Epithelial cell of prostate (primary cell): Measurements from ENCODE around the gene LEPROT.

Source experiments
- DNase-seq: peaks from one replicate; pipeline ENCODE4 v3.0.0-alpha.2; 2011; ENCODE audit warnings: low read depth, low spot score
- H3K27ac ChIP-seq: fragments of 450-650 bp; 2 replicates; pipeline ENCODE4 v1.5.1; 2017; ENCODE audit warnings: mild to moderate bottlenecking

The LEPROT gene

DNA sequence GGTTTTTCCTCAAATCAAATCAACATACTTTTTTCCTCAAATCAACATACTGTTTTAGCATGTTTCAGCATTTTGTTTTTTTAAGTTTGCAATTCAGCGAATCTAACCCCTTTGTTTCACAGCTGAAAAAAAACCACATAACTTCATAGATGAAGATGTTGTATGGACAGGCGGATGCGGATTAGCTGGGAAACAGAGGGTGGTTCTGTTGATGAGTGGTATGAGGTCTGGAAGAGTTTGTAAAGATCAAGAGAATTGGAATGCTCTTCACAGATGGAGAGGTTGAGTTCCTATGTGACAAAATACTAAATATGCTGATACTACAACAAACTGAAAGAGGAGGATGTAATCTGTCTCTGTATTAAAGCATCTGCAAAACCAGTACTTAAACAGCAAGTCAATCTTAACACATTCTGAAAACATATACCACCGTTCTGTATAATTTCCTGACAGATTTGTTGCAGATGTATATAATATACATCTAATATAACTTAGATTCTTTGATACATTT lies 10.6 kb upstream of the LEPROT start:
- no peak overlapping the region for H3K27ac ChIP-seq

DNA sequence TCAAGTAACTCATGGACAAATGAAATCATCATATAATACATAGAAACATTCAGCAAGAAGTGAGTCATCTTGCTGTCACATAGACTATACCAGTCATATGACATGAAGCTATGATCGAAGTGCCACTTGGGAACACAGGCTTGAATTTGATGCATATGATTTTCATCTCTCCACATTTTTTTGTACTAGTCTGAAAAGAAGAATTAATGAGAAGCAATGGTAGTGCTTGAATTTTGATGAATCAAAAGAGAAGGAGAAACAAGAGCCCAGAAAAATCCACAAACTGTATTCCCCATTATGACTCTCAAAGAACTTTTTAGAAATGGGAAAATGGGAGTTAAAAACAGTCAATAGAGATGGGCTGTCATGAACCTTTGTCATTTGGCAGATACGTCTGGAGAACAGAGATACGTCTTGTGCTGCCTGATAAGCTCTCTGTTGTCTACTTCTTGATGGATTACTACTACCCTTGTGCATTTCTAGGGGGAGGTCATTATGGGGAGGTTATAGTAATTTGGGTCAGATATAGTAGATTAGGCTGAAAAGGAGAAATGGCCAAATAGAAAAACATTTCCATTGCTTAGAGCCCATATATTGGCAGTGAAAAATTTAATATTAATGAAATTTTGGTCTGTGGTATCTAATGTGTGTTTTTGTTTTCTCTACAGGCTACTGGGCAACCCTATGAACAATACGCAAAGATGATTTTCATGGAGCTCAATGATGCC lies 8.0 kb upstream of the LEPROT start:
- DNase-seq = no peak
- H3K27ac ChIP-seq = peak overlapping the region; percentile 6

More for the DNA sequence above, 10.6 kb upstream of the LEPROT start:
- DNase-seq = no peak

- DNase-seq = no peak
- H3K27ac ChIP-seq = no peak overlapping the region
These were observed 7.5 kb upstream of the LEPROT start for GRCh38 chr1:65412984-65413375.

DNA sequence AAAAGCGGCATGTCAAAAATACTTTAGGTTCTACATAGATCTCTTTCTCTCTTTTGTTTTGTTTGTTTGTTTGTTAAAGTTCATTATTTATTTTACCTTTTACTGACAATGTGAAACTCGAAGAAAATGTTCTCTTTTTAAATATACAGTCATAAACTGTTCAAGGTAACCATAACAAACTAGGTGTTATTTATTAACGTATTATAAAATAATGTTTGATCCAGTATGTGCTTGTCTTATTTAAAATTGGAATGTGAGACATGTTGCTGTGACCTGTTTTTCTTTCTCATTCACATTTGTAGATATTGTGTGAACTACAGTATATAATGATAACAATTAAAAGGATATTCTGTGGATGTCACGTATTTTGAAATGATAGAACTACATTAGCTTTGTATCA lies 5.9 kb upstream of the LEPROT start:
- DNase-seq = no peak
- H3K27ac ChIP-seq = no peak overlapping the region

DNA sequence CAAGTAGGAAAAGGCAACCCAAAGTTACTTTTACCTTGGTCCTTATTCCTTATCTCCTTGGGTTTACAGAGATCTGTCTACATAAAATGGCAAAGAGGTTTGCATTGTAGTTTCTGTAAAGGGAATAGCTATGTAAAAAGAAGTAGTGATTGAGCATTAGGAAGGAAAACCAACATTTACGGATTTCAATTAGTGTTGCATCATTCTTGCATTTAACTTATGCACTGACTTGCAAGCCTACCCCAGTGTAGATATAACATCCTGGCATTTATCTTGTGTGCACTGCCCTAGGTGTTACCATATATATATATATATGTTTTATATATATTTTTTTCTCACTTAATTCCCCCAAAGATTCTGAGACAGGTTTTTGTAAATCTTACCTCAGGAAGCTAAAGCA lies 3.7 kb upstream of the LEPROT start:
- no peak for DNase-seq
- no peak overlapping the region for H3K27ac ChIP-seq

GRCh38 chr1:65417729-65418128 lies 2.7 kb upstream of the LEPROT start:
- DNase-seq = no peak
- peak overlapping the region; percentile 98 for H3K27ac ChIP-seq

- no peak for DNase-seq
- H3K27ac ChIP-seq = peak overlapping the region; percentile 98
These were observed 1.8 kb upstream of the LEPROT start for GRCh38 chr1:65418522-65419185.

- DNase-seq = peak; percentile 80
- peak overlapping the region; percentile 98 for H3K27ac ChIP-seq
These were observed 533 bp upstream of the LEPROT start for GRCh38 chr1:65419681-65420589.

DNA sequence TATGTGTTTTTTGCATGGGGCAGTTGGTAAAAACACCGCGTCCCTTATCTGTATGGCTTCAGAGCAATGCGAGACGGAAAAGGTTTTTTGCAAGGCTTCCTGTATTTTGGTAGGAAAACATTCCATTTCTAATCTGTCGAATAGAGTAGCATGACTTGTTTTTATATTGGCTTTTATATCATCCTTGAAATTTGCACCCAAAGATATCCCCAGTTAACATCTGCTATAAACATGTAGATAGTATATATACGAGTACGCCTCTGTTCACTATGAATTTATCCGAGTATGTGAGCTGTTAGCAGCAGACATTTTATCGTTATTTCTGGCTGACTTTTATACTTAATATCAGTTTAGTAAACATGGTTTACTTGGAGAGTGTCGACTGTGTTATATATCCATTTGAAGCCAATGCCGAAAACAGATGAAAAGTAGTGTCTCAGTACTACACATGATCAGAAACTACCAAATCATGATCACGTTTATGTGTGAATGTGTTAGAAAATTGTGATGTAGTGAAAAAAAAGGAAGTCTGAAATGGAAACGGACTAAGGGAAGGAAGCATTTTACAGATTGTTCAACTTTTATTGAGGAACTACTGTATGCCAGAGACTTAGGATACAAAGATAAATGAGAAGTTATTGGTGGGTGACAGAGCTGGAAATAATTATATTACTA lies 1.0 kb downstream of the LEPROT start:
- peak overlapping the region; percentile 98 for H3K27ac ChIP-seq
- DNase-seq = no peak

GRCh38 chr1:65422241-65423203 lies 2.1 kb downstream of the LEPROT start:
- DNase-seq = no peak
- peak overlapping the region; percentile 98 for H3K27ac ChIP-seq

GRCh38 chr1:65423884-65424572 lies 3.6 kb downstream of the LEPROT start:
- H3K27ac ChIP-seq = peak overlapping the region; percentile 98

DNA sequence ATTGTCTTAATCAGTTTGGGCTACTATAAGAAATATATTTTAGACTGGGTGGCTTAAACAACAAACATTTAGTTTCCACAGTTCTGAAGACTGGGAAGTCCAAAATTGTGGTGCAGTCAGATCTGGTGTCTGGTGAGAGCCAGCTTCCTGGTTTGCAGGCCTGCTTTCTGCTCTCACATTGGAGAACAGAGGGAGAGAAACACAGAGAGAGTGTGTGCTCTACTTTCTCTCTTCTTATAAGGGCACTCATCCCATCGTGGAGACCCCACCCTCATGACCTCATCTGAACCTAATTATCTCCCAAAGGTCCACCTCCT lies 4.1 kb downstream of the LEPROT start:
- H3K27ac ChIP-seq = peak overlapping the region; percentile 98
- no peak for DNase-seq

More at GRCh38 chr1:65423884-65424572, 3.6 kb downstream of the LEPROT start:
- peak; percentile 80 for DNase-seq

- H3K27ac ChIP-seq = peak overlapping the region; percentile 98
These were observed 4.5 kb downstream of the LEPROT start for GRCh38 chr1:65425006-65425405.

GRCh38 chr1:65425697-65426096 lies 5.2 kb downstream of the LEPROT start:
- DNase-seq = no peak
- H3K27ac ChIP-seq = peak overlapping the region; percentile 98

More at GRCh38 chr1:65425006-65425405, 4.5 kb downstream of the LEPROT start:
- no peak for DNase-seq

DNA sequence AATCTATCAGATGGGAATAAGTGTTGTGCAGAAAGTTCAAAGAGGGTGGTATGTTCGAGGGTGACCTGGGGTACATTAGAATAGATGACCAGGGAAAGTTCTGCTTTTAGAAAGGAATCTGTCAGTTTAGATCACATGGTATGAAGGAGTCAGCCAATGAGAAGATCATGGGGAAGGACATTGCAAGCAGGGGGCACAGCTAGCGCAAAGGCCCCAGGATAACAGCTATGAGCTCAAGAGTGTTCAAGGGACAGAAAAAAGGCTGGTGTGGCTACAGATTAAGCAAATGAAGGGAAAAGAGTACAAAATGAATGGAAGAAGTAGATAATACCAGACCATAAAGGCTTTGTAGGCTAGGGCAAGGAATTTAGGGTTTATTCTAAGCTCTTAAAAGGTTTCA lies 8.6 kb downstream of the LEPROT start:
- DNase-seq = no peak
- peak overlapping the region; percentile 74 for H3K27ac ChIP-seq

DNA sequence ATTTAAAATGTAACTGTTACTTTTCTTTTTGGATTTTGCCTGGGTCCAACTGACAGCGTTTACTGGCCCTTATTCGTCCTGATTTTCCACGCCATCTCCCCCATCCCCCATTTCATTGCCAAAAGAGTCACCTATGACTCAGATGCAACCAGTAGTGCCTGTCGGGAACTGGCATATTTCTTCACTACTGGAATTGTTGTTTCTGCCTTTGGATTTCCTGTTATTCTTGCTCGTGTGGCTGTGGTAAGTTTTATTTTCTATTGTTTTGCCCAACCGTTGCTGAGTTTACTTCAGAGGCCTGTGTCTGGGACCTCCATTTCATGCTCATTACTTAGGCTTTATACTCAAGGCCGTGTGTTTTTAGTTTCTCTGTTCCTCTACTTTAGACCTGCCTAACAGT lies 9.3 kb downstream of the LEPROT start:
- no peak for DNase-seq
- H3K27ac ChIP-seq = peak overlapping the region; percentile 74

DNA sequence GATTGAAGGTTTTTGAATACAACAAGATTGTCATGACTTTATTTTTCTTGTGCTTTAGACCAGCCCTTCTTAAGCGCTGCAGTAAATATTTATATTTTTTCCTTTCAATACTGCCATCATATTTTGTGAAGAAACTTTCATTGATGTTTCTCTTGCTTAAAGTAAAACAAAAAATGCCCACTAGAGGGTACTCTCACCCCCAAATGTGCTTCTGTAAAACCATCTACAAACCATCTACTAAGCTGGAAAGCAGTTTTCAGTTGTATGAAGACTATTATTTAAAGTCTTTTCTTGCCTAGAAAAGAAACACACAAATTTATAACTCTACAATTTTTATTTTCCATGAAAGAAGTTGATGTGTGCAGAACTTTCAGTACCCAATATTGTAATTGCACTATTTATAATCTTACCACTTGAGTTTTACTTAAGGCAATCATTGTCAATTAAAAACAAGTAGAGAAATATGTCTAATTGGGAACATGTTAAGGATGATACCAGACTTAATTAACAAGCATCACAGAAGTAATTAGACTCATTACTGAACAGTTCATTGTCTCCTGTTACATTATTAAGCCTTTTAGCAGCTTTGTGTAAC lies 10.7 kb downstream of the LEPROT start:
- H3K27ac ChIP-seq = no peak overlapping the region
- DNase-seq = no peak

DNA sequence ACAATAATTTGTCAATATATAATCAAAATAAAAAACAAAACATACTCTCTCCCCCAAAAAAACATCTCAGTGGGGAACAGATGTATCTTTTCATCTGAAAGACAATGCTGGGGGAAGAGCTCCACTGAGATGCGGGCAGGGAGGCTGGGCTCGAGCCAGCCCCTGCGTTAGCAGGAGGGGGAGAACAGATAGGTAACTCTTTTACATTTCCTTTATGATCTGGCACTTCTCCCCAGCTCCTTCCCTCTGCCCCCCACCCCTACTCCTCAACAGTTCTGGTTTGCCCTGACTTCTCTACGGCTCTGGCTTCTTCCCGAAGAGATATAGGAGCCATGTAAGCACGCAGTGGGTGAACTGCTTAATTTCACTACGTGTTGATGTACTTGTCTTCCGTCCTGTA lies 12.4 kb downstream of the LEPROT start:
- DNase-seq = no peak
- no peak overlapping the region for H3K27ac ChIP-seq
